Endothelial cell (in vitro differentiated cells): ENCODE data around the gene MAPK11. TPM values are rescaled to one million over a fixed set of nuclear protein-coding genes. Genes with fewer than 3 reads are reported as not detected.
"Not testable (repeated sequence)": the region's sequence is repeated elsewhere in the genome, so short reads cannot be mapped to it uniquely, and the experiment has no call there.

Experiments
- DNase-seq: peaks from one replicate; pipeline ENCODE4 v3.0.0; 2021; ENCODE audit warnings: low spot score
- H3K27ac Mint-ChIP-seq: one replicate; pipeline ENCODE4 v1.8.0; 2021; ENCODE audit warnings: mixed read lengths, inconsistent platforms; ENCODE audit not compliant: unreplicated experiment
- H3K27me3 Mint-ChIP-seq: one replicate; pipeline ENCODE4 v1.8.0; 2021; ENCODE audit warnings: mild to moderate bottlenecking, moderate library complexity, mixed read lengths, inconsistent platforms; ENCODE audit not compliant: unreplicated experiment
- H3K36me3 Mint-ChIP-seq: one replicate; pipeline ENCODE4 v1.8.0; 2021; ENCODE audit warnings: mild to moderate bottlenecking, low read depth, mixed read lengths, inconsistent platforms; ENCODE audit not compliant: unreplicated experiment
- H3K4me1 Mint-ChIP-seq: one replicate; pipeline ENCODE4 v1.8.0; 2021; ENCODE audit warnings: mild to moderate bottlenecking, mixed read lengths, inconsistent platforms; ENCODE audit not compliant: unreplicated experiment
- H3K4me3 Mint-ChIP-seq: one replicate; pipeline ENCODE4 v1.8.0; 2021; ENCODE audit warnings: mild to moderate bottlenecking, mixed read lengths, inconsistent platforms; ENCODE audit not compliant: unreplicated experiment
- H3K9me3 Mint-ChIP-seq: one replicate; pipeline ENCODE4 v1.8.0; 2021; ENCODE audit warnings: mixed read lengths, inconsistent platforms; ENCODE audit not compliant: unreplicated experiment
- total RNA-seq: library from RNA; stranded (reverse); fragmentation: NEBNext Ultra II Directional; extraction: Animal tissue kit (Norgen Biotek cat#: 25700); gene quantifications from one replicate; pipeline ENCODE4 v1.2.1, GENCODE V29; 2021; ENCODE audit not compliant: unreplicated experiment
- TF ChIP-seq, protein P1 (sequence below): fragments of 200-600 bp; sonication (generic); IDR thresholded peaks from one replicate; pipeline ENCODE4 v1.5.0; 2021; ENCODE audit warnings: antibody characterized with exemption; ENCODE audit not compliant: unreplicated experiment

The MAPK11 gene
- total RNA-seq, 1 donor from 2014 or later = 62.4 TPM

DNA sequence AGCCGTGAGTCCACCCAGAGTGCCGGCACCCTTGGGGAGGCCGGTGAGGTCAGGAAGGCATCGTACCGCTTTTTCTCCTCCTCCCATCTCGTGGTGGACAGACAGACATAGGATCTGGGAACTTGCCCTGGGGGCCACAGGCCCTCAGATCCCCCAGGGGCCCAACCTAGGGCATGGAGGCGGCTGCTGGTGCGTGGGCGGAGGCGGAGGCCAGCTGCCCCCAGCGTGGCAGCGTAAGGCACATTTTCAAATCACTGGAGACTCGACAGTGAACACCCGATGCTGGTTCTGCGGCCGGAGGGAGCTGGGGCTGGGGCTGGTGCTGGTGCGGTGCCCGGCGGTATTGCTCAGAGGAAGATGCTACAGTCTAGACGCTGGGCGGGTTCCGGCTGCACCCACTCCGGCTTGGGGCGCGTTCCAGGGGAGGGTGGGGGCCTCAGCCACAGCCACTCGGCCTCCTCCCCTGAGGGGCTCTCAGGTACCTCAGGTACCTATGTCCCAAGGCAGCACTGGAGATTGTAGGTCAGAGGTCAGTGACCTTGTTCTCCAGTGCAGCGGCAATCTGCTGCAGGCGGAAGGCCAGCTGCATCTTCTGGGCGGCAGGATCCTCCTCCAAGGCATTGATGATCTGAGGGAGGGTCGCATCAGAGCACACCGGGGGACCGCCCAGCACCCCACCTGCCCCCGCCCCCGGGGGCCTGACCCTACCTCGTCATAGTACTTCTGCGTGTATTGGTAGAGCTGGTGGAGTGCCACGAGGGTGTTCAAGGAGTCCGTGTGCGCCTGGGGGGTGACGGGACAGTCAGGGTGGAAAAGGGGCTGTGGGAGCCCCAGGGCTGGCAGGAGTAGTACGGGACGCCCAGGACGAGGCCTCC lies 5.2 kb upstream of the MAPK11 start:
- Mint-ChIP-seq H3K9me3 (no peaks in the 10 kb centered on the region), H3K27me3 (peaks cover 9% of the 10 kb centered on the region), H3K36me3 (peaks cover 4% of the 10 kb centered on the region), H3K4me1 (no peaks in the 10 kb centered on the region), H3K4me3 (no peak overlapping the region), H3K27ac (no peak overlapping the region)
- TF ChIP-seq, protein P1, sequence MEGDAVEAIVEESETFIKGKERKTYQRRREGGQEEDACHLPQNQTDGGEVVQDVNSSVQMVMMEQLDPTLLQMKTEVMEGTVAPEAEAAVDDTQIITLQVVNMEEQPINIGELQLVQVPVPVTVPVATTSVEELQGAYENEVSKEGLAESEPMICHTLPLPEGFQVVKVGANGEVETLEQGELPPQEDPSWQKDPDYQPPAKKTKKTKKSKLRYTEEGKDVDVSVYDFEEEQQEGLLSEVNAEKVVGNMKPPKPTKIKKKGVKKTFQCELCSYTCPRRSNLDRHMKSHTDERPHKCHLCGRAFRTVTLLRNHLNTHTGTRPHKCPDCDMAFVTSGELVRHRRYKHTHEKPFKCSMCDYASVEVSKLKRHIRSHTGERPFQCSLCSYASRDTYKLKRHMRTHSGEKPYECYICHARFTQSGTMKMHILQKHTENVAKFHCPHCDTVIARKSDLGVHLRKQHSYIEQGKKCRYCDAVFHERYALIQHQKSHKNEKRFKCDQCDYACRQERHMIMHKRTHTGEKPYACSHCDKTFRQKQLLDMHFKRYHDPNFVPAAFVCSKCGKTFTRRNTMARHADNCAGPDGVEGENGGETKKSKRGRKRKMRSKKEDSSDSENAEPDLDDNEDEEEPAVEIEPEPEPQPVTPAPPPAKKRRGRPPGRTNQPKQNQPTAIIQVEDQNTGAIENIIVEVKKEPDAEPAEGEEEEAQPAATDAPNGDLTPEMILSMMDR = no peak
- DNase-seq = no peak

- Mint-ChIP-seq H3K36me3 (peaks cover 4% of the 10 kb centered on the region), H3K27ac (no peak overlapping the region), H3K4me3 (no peak overlapping the region), H3K9me3 (no peaks in the 10 kb centered on the region), H3K4me1 (no peaks in the 10 kb centered on the region), H3K27me3 (peaks cover 9% of the 10 kb centered on the region)
- TF ChIP-seq, protein P1 = no peak
- DNase-seq = no peak
These were observed 4.6 kb upstream of the MAPK11 start for GRCh38 chr22:50274771-50275170.

GRCh38 chr22:50274311-50274710 lies 4.1 kb upstream of the MAPK11 start:
- Mint-ChIP-seq H3K36me3 (peaks cover 4% of the 10 kb centered on the region), H3K9me3 (no peaks in the 10 kb centered on the region), H3K4me3 (no peak overlapping the region), H3K4me1 (no peaks in the 10 kb centered on the region), H3K27me3 (peaks cover 11% of the 10 kb centered on the region), H3K27ac (no peak overlapping the region)
- no peak for DNase-seq
- TF ChIP-seq, protein P1 = no peak

DNA sequence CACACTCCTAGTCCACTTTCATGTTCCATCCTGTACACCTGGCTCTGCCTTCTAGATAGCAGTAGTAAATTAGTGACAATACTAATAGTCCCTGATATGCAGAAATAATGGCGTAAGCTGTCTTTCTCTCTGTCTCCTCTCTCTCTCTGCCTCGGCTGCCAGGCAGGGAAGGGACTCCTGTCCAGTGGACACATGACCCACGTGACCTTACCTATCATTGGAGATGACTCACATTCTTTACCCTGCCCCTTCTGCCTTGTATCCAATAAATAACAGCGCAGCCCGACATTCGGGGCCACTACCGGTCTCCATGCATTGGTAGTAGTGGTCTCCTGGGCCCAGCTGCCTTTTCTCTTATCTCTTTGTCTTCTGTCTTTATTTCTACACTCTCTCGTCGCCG lies 3.6 kb upstream of the MAPK11 start:
- H3K4me3 Mint-ChIP-seq, H3K36me3 Mint-ChIP-seq, H3K4me1 Mint-ChIP-seq, DNase-seq, H3K27ac Mint-ChIP-seq, H3K9me3 Mint-ChIP-seq: not testable (repeated sequence)
- peaks cover 11% of the 10 kb centered on the region for H3K27me3 Mint-ChIP-seq

GRCh38 chr22:50273352-50273751 lies 3.2 kb upstream of the MAPK11 start:
- peaks cover 11% of the 10 kb centered on the region for H3K27me3 Mint-ChIP-seq
- H3K4me1 Mint-ChIP-seq, H3K27ac Mint-ChIP-seq, H3K9me3 Mint-ChIP-seq, H3K36me3 Mint-ChIP-seq, H3K4me3 Mint-ChIP-seq, DNase-seq: not testable (repeated sequence)

- Mint-ChIP-seq H3K4me3 (no peak overlapping the region), H3K4me1 (no peaks in the 10 kb centered on the region), H3K36me3 (peaks cover 4% of the 10 kb centered on the region), H3K27ac (no peak overlapping the region), H3K27me3 (peaks cover 7% of the 10 kb centered on the region), H3K9me3 (no peaks in the 10 kb centered on the region)
- TF ChIP-seq, protein P1 = no peak
- no peak for DNase-seq
These were observed 2.0 kb upstream of the MAPK11 start for GRCh38 chr22:50272044-50272802.
